B cell (primary cell): ENCODE measurements around the gene TRIM28. TPM values are rescaled to one million over a fixed set of nuclear protein-coding genes. Genes with fewer than 3 reads are reported as not detected.

ENCODE experiments used
- ATAC-seq: fragments of 200-7000 bp; cut with Tn5 transposase; one replicate; pipeline ENCODE4 v1.10.0; 2021; ENCODE audit warnings: low read depth, mild to moderate bottlenecking, moderate number of reproducible peaks, moderate library complexity
- CTCF ChIA-PET: fragments of 350-600 bp; sonication (Branson Sonifier 250); formaldehyde crosslinking; loops from one replicate; lab custom pipeline; 2021; ENCODE audit warnings: antibody characterized with exemption, inconsistent platforms; lab: Charles Lee
- POLR2A ChIA-PET: fragments of 350-600 bp; sonication (Branson Sonifier 250); formaldehyde crosslinking; loops from one replicate; lab custom pipeline; 2021; ENCODE audit warnings: antibody characterized with exemption; lab: Charles Lee
- DNase-seq: peaks from one replicate; pipeline ENCODE4 v3.0.0; 2013
- H2AFZ ChIP-seq: 2 replicates; pipeline ENCODE4 v1.6.1; 2012; ENCODE audit warnings: mild to moderate bottlenecking, low read depth, low read length; ENCODE audit not compliant: insufficient read depth, poor library complexity, severe bottlenecking
- H3K27ac ChIP-seq, 2 donors: 1 replicate in 1 of 2; 2 replicates in 1 of 2; pipeline ENCODE4 v1.5.1; 2012 to 2013; ENCODE audit warnings: low read length in 2 of 2, mild to moderate bottlenecking in 2 of 2, moderate library complexity in 1 of 2
- H3K27me3 ChIP-seq, 4 experiments: fragments of 200-600 bp in 1 of 4; sonication (generic) in 1 of 4; replicated peaks in 1 of 4; 1 replicate in 2 of 4; 2 replicates in 2 of 4; pipeline versions ENCODE4 v1.6.1 to v1.7.0; 2013 to 2016; ENCODE audit warnings: low read length in 3 of 4, mild to moderate bottlenecking in 2 of 4, mixed read lengths in 1 of 4, moderate library complexity in 1 of 4; ENCODE audit not compliant: insufficient read depth in 4 of 4, control insufficient read depth in 3 of 4; ENCODE audit errors: control extremely low read depth in 1 of 4
- H3K36me3 ChIP-seq, 2 experiments: replicated peaks in 1 of 2; 1 replicate in 1 of 2; 2 replicates in 1 of 2; pipeline versions ENCODE4 v1.6.1 to v1.7.1; 2013; ENCODE audit warnings: low read length in 1 of 2; ENCODE audit not compliant: insufficient read depth in 2 of 2, control insufficient read depth in 1 of 2; ENCODE audit errors: control extremely low read depth in 1 of 2, extremely low read depth in 1 of 2
- H3K4me1 ChIP-seq, 2 donors: fragments of 200-600 bp in 1 of 2; sonication (generic) in 1 of 2; 1 replicate in 1 of 2; 2 replicates in 1 of 2; pipeline versions ENCODE4 v1.5.1 to v1.6.1; 2013 to 2017; ENCODE audit warnings: low read length in 2 of 2; ENCODE audit not compliant: control insufficient read depth in 2 of 2, insufficient read depth in 2 of 2
- H3K4me2 ChIP-seq: replicated peaks from 2 replicates; pipeline ENCODE3; 2012; ENCODE audit warnings: mild to moderate bottlenecking, low read depth, low read length; ENCODE audit not compliant: poor library complexity, severe bottlenecking
- H3K4me3 ChIP-seq, 5 experiments: fragments of 200-600 bp in 1 of 5; sonication (generic) in 1 of 5; 1 replicate in 3 of 5; 2 replicates in 2 of 5; pipeline versions ENCODE4 v1.5.1 to v1.7.0; 2011 to 2016; ENCODE audit warnings: low read length in 4 of 5, mild to moderate bottlenecking in 4 of 5, low read depth in 2 of 5, control low read depth in 1 of 5, moderate library complexity in 1 of 5; ENCODE audit not compliant: insufficient read depth in 1 of 5; ENCODE audit errors: control extremely low read depth in 1 of 5, extremely low read depth in 1 of 5
- H3K79me2 ChIP-seq: fragments of 200-600 bp; sonication (generic); one replicate; pipeline ENCODE4 v1.6.0; 2016; ENCODE audit warnings: low read length; ENCODE audit not compliant: control insufficient read depth, insufficient read depth
- H3K9ac ChIP-seq: fragments of 200-600 bp; sonication (generic); 2 replicates; pipeline ENCODE4 v1.6.1; 2017; ENCODE audit warnings: mild to moderate bottlenecking, low read length, moderate library complexity
- H3K9me3 ChIP-seq, 3 donors: one replicate each; pipeline versions ENCODE4 v1.6.1 to v1.7.1; 2013; ENCODE audit warnings: low read length in 2 of 3; ENCODE audit not compliant: control insufficient read depth in 2 of 3, insufficient read depth in 1 of 3; ENCODE audit errors: control extremely low read depth in 1 of 3
- H4K20me1 ChIP-seq: 2 replicates; pipeline ENCODE4 v1.6.0; 2012; ENCODE audit warnings: mild to moderate bottlenecking, low read length; ENCODE audit not compliant: insufficient read depth, control insufficient read depth, poor library complexity, severe bottlenecking
- H3K27ac Mint-ChIP-seq: one replicate; pipeline ENCODE4 v1.8.0; 2021; ENCODE audit warnings: mixed read lengths
- H3K27me3 Mint-ChIP-seq: one replicate; pipeline ENCODE4 v1.8.0; 2021; ENCODE audit warnings: mixed read lengths
- H3K4me1 Mint-ChIP-seq: one replicate; pipeline ENCODE4 v1.8.0; 2021; ENCODE audit warnings: mixed read lengths
- H3K4me3 Mint-ChIP-seq: one replicate; pipeline ENCODE4 v1.8.0; 2021; ENCODE audit warnings: mixed read lengths
- H3K9me3 Mint-ChIP-seq: one replicate; pipeline ENCODE4 v1.8.0; 2022; ENCODE audit warnings: mixed read lengths; ENCODE audit not compliant: insufficient read depth
- CTCF ChIP-seq: fragments of 200-600 bp; IDR thresholded peaks from one replicate; pipeline ENCODE4 v1.8.0; 2022; ENCODE audit warnings: antibody characterized with exemption, mild to moderate bottlenecking
- EZH2 ChIP-seq: IDR thresholded peaks from 2 replicates; pipeline ENCODE4 v1.6.1; 2012; ENCODE audit warnings: borderline replicate concordance, low read depth, mild to moderate bottlenecking, moderate library complexity, low read length; ENCODE audit not compliant: insufficient read depth, poor library complexity, severe bottlenecking
- WGBS: methylation state at CpG from one replicate; pipeline ENCODE4 v1.1.5; 2013; ENCODE audit warnings: missing lambda C conversion rate; ENCODE audit not compliant: insufficient coverage; 5-methylcytosine and 5-hydroxymethylcytosine counted together
- intact Hi-C: fragments of 100-400 bp; cut with micrococcal nuclease; formaldehyde crosslinking; loops from one replicate; pipeline ENCODE4 v1.10.0; 2022
- polyA plus RNA-seq: library from polyadenylated mRNA; depleted of rRNA; stranded (reverse); fragments of >200 nt; gene quantifications from 2 replicates; pipeline ENCODE4 v1.2.3, GENCODE V29; 2012
- total RNA-seq, 2 donors: library from RNA; stranded (reverse); fragments of 120-200 nt in 1 of 2; gene quantifications; 1 replicate in 1 of 2; 2 replicates in 1 of 2; pipeline versions ENCODE4 v1.2.3 to v1.2.4, GENCODE V29; 2013 to 2022

The TRIM28 gene
- total and polyA plus RNA-seq, 2 donors (not counting 1 experiment from before 2014, with no cell fraction given): 370 to 569 TPM

GRCh38 chr19:58544591-58545285 lies 874 bp downstream of the TRIM28 start:
- peak; percentile 46 for ATAC-seq
- Histone ChIP-seq H3K9me3 (no peaks in the 10 kb centered on the region), H3K4me3 (peak overlapping the region; percentile 65 to 86 (median 70)), H2AFZ (no peak overlapping the region), H3K36me3 (peaks cover 0 to 41% of the 10 kb centered on the region in 2 experiments), H4K20me1 (peaks cover 51% of the 10 kb centered on the region), H3K27ac (peak overlapping the region; percentile 96), H3K4me1 (peaks cover 17 to 31% of the 10 kb centered on the region in 2 donors), H3K4me2 (peak overlapping the region; percentile 96), H3K79me2 (peaks cover 49% of the 10 kb centered on the region), H3K27me3 (peaks cover 0 to 7% (median 0%) of the 10 kb centered on the region in 4 experiments), H3K9ac (peak overlapping the region; percentile 71)
- Mint-ChIP-seq H3K27ac (peak overlapping the region; percentile 90), H3K27me3 (peaks cover 9% of the 10 kb centered on the region), H3K4me1 (peaks cover 27% of the 10 kb centered on the region), H3K4me3 (peak overlapping the region; percentile 97), H3K9me3 (no peaks in the 10 kb centered on the region)
- WGBS: under 1% methylated on average over 91 of the region's 92 CpGs
- TF ChIP-seq EZH2 (no peak), CTCF (no peak)
- DNase-seq: no peak
- ChIA-PET POLR2A (interaction anchor here (1.0 to 3.4 kb wide), 7 partner anchors 10 to 182 kb away, joined by 3 to 30 read pairs (median 5); partner anchors contain the start of genes CHMP2A, MZF1, ZBTB45 and ZNF497), CTCF (interaction anchor here (2.8 to 3.1 kb wide), 2 partner anchors 9 to 25 kb away, joined by 13 to 24 read pairs; partner anchors contain the start of genes CHMP2A and ZBTB45)
- intact Hi-C loops: loop anchor here (1.0 to 2.0 kb wide), 8 partner anchors 11 to 239 kb away; partner anchors contain the start of genes CHMP2A, ERVK3-1, MZF1 and ZNF324
